T-helper 9 cell (primary cell): ENCODE results near the gene BMP5.

Source experiments
- DNase-seq: peaks from one replicate; pipeline ENCODE4 v3.0.0-alpha.2; 2020

BMP5 gene

GRCh38 chr6:55870181-55870813 is 5.1 kb downstream of the BMP5 start:
- DNase-seq: no peak

- DNase-seq: no peak
Measured at GRCh38 chr6:55869674-55870073, 5.7 kb downstream of the BMP5 start.

- no peak for DNase-seq
Measured at GRCh38 chr6:55868771-55869479, 6.5 kb downstream of the BMP5 start.

- no peak for DNase-seq
Measured at GRCh38 chr6:55868176-55868575, 7.2 kb downstream of the BMP5 start.

GRCh38 chr6:55866128-55866527 is 9.3 kb downstream of the BMP5 start:
- no peak for DNase-seq

GRCh38 chr6:55853008-55854001 is 22.1 kb downstream of the BMP5 start:
- no peak for DNase-seq

- no peak for DNase-seq
Measured at GRCh38 chr6:55841341-55841740, 34.0 kb downstream of the BMP5 start.

- DNase-seq: no peak
Measured at GRCh38 chr6:55839080-55839479, 36.3 kb downstream of the BMP5 start.

GRCh38 chr6:55836945-55837344 is 38.4 kb downstream of the BMP5 start:
- DNase-seq: no peak

- no peak for DNase-seq
Measured at GRCh38 chr6:55836481-55836880, 38.9 kb downstream of the BMP5 start.

- DNase-seq: no peak
Measured at GRCh38 chr6:55835220-55835619, 40.2 kb downstream of the BMP5 start.

- DNase-seq: no peak
Measured at GRCh38 chr6:55833284-55833683, 42.1 kb downstream of the BMP5 start.

GRCh38 chr6:55827818-55828522 is 47.4 kb downstream of the BMP5 start:
- DNase-seq: no peak

GRCh38 chr6:55826941-55827340 is 48.4 kb downstream of the BMP5 start:
- no peak for DNase-seq

- DNase-seq: no peak
Measured at GRCh38 chr6:55825402-55826051, 49.9 kb downstream of the BMP5 start.

GRCh38 chr6:55822815-55823214 is 52.6 kb downstream of the BMP5 start:
- DNase-seq: no peak

- no peak for DNase-seq
Measured at GRCh38 chr6:55822005-55822404, 53.4 kb downstream of the BMP5 start.

- no peak for DNase-seq
Measured at GRCh38 chr6:55820696-55821095, 54.7 kb downstream of the BMP5 start.

GRCh38 chr6:55819811-55820210 is 55.6 kb downstream of the BMP5 start:
- DNase-seq: no peak

GRCh38 chr6:55818482-55818881 is 56.9 kb downstream of the BMP5 start:
- no peak for DNase-seq

GRCh38 chr6:55812509-55812908 is 62.9 kb downstream of the BMP5 start:
- DNase-seq: no peak

- no peak for DNase-seq
Measured at GRCh38 chr6:55811074-55811473, 64.3 kb downstream of the BMP5 start.
